GM19467 (cell line): ENCODE results near the gene INTS13.
"Not testable (repeated sequence)": the region's sequence is repeated elsewhere in the genome, so short reads cannot be mapped to it uniquely, and the experiment has no call there.

ENCODE experiments used
- ATAC-seq: cut with Tn5 transposase; IDR thresholded peaks from one replicate; pipeline ENCODE4 v1.9.1; 2021; ENCODE audit warnings: mild to moderate bottlenecking, moderate library complexity; ENCODE audit not compliant: unreplicated experiment

INTS13 gene, protein sequence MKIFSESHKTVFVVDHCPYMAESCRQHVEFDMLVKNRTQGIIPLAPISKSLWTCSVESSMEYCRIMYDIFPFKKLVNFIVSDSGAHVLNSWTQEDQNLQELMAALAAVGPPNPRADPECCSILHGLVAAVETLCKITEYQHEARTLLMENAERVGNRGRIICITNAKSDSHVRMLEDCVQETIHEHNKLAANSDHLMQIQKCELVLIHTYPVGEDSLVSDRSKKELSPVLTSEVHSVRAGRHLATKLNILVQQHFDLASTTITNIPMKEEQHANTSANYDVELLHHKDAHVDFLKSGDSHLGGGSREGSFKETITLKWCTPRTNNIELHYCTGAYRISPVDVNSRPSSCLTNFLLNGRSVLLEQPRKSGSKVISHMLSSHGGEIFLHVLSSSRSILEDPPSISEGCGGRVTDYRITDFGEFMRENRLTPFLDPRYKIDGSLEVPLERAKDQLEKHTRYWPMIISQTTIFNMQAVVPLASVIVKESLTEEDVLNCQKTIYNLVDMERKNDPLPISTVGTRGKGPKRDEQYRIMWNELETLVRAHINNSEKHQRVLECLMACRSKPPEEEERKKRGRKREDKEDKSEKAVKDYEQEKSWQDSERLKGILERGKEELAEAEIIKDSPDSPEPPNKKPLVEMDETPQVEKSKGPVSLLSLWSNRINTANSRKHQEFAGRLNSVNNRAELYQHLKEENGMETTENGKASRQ

DNA sequence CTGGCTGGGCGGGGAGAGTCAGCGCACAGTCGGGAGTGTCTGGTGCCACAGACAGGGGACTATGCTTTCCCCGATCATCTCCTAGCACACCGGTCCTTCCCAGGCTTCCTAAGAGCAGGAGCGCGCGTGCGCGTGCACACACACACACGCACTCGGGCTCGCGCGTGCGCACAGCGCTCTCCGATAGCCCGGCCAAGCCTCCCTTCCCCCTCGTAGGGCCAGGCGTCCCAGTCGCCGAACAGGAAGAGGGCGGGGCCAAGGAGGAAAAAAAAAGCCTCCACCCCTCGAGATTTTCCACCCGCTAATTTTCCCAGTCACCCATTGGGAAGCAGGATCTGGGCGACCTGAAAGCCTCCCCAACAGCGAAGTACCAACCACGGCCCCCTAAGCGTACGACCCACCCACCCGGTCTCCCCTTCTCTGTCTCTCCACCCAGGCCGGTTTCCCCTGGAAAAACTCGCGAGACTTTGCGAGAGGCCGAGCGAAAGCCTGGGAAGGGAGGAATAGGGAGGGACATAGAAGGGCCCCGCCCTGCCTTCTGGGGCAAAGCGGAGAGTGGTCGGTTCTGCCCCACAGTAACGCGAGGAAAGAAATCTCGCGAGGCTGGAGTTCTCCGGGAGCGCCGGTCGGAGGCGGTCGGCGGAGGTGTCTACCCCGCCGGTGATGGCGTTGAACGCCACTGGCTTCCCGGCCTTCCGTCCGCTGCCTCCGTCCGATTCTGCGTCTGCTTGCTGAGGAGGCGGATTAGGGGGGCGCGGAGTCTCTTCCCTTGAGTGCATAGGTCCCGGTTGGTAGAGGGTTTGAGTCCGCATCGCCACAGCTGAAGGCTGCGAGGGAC, at the start of gene INTS13, which contains the start of gene FGFR1OP2:
INTS13 (minus strand) TSS at position 119 of the 838 bp plus-strand sequence. CDS start 1,178 bp downstream, outside the sequence.
FGFR1OP2 (plus strand) TSS at position 608 of the 838 bp plus-strand sequence. CDS start 15,689 bp downstream, outside the sequence.
- ATAC-seq, result peak; percentile 80

DNA sequence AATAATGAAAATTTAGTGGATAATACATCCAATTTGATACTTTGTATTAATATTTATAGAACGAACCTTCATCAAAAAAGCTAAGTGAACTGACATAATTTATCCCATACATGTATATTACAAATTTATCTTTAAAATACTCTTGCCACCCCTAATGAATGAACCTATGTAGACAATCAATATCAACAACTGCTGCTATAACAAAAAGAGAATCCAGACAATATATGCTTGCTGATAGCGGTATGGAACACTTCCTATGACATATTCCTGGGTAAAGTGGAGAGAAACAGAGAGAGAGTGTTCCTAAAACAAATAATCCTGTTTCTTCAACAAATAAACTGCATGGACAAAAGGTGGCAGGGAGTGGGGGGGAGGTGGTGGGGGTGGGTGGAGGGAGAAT, 45.1 kb upstream of the INTS13 start:
- no peak for ATAC-seq

DNA sequence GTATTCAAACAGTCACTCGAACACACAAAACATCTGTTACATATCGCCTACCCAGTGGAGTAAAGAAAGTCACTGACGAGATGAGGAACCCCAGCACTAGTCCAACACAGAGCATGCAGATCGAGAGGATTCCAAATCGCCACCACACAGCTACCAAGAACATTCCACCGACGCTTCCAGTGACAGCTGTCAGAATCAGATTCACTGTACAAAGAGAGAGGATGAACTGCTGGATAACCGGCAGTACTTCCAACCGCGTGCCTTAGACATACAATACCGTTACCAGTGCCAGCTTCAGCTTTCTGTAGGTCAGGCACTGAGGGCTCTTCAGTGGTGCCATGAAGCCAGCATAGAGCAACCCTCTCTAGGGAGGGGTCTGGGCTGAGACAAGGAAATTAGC, 42.0 kb upstream of the INTS13 start:
- no peak for ATAC-seq

DNA sequence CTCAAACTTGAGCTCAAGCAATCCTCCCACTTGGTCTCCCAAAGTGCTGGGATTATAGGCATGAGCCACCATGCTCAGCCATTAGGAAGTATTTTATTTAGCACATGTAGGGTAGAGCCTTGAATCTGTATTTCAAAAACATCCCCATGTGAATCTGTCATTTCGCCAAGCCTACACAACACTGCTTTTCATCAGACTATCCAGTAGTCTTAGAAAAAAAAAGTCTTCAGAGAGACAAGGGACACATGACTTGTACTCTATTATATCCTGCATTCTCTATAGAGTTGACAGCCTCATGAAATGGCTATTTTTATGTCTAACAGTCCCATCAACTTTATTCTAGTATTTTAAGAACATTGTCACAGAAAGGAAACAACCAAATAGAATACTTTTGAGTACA, 41.0 kb upstream of the INTS13 start:
- no peak for ATAC-seq

DNA sequence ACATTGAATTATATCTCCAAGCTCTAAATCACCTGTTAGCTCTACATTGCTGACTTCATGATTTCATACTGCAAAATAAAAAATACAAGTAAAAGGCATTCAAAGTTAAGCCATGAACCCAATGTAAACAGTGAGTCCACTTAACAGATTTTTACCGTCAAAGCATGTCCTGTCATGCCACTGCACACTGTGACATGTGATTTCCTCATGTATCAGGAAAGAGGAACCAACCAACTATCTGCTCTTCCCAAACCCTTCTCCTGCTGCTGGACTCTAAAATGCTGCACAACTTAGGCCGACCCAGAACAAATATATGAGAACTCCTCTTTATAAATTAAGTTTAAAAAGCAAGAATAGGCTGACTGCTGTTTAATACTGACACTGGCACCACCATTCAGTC, 38.9 kb upstream of the INTS13 start:
- ATAC-seq, result no peak

DNA sequence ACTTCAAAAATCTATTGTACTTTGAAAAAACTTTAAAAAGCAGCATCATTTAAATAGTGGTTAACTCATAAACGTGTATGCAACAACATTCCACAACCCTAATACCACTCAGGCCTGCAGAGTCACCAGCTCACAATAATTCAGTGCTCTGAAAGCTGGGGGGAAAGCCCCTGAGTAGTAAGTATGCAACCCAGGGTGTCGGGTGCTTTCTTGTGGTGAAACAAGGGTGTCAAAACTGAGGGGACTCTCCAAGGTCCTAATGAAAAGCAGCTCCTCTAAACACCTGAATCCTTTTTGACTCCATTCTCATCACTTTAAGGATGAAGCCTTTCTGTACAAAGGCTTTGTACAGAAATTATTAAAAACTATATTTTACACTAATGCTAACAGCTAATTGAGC, 34.2 kb upstream of the INTS13 start:
- peak; percentile 79 for ATAC-seq

DNA sequence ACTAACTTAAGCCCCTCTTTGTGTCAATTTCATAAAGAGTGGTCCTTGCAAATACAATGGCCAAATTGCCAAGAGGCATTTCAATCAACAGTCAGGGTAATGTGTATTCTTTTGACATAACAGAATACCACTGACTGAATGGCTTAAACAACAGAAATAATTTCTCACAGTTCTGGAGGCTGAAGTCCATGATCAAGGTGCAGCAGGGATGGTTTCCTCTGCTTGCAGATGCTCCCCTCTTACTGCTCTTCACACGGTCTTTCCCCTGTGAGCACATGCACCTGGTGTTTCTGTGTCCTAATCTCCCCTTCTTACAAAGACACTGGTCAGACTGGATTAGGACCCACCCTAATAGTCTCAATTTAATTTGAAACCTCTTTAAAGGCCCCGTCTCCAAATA, 32.4 kb upstream of the INTS13 start:
- ATAC-seq, result no peak

DNA sequence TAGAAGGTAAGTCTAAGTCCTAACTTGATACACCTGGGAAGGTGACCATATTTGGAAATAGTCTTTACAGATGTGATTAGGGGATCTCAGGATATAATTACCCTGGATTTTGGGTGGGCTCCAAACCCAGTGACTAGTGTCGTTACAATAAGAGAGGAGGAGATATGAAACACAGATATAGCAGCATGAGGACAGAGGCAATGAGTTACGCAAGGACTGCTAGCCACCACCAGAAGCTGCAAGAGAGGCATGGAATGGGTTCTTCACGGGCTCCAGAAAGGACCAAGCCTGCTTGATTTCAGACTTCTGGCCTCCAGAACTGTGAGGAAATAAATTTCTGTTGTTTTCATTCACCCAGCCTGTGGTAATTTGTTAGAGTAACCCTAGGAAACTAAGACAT, 29.1 kb upstream of the INTS13 start:
- ATAC-seq, result no peak

DNA sequence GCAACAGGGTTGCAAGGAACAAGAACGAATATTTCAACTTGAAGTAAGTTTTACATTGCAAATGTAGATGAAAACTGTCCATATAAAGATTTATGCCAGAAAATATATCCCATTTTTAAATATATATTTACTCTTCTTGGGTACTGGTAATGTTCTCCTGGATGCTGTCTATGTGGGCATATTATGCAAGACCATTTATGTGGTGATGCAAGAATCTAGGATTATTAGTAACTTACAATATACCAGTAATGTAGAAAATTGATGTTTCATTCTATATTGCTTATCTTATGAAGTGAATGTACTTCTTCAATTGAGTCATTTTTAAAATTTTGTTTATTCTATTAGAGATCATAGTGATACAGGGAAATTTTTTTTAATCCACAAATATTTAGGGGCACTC, 25.6 kb upstream of the INTS13 start:
- no peak for ATAC-seq

DNA sequence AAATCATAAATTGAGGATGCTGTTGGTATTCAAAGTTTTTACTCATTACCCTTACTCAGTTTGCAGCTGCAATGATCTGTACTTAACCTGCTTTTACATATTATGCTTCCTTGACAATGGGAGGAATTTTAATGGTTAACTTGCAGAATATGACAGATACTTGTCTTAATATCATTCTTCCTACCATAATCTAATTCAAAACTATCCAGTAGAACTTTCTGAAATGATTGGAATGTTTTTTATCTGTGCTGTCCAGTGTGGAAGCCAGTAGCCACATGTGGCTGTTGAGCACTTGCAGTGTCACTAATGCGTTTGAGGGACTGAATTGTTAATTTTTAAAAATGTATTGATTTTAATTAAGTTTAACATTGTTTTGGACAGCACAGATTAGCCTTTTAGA, 24.0 kb upstream of the INTS13 start:
- ATAC-seq, result no peak

DNA sequence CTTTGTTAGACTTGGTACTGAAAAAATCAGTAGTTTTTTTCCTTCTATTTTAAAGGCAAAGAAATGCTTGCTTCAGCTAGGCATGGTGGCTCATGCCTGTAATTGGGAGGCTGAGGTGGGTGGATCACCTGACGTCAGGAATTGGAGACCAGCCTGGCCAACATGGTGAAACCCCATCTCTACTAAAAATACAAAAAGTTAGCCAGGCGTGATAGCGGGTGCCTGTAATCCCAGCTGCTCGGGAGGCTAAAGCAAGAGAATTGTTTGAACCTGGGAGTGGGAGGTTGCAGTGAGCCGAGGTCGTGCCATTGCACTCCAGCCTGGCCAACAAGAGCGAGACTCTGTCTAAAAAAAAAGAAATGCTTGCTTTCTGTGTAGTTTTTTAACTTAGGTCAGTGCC, 23.6 kb upstream of the INTS13 start:
- ATAC-seq, result not testable (repeated sequence)

DNA sequence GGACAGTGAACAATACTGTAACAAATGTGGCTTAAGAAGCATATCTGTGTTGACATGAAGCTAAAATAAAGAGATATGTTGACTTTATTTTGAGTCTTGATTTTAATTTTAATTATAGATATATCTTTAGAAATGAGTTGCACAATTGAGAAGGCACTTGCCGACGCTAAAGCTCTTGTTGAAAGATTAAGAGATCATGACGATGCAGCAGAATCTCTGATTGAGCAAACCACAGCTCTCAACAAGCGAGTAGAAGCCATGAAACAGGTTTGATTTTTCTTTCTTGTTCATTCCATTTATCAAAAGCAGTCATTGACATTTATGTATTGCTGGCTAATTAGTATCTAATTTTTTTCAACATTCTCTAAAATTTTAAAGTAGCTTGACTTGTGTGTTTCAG, 16.2 kb upstream of the INTS13 start:
- ATAC-seq, result no peak

DNA sequence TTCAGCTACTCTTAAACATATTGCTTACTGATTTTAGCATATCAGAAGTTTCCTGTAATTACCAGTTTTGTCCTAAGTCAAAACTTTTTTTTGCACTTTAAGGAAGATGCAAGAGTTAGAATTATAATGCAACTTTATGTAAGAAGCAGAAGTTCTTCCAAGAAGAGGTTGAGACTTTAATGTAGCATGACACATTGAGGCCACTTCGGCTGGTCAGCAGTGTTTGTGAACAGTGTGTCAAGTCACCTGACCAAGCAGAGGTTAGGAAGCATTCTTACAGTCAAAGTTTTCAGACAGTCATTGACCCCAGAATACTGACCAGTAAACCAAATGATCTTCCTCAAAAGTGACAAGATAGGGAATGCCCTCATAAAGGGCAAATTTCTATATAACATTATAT, 15.7 kb upstream of the INTS13 start:
- ATAC-seq, result no peak

DNA sequence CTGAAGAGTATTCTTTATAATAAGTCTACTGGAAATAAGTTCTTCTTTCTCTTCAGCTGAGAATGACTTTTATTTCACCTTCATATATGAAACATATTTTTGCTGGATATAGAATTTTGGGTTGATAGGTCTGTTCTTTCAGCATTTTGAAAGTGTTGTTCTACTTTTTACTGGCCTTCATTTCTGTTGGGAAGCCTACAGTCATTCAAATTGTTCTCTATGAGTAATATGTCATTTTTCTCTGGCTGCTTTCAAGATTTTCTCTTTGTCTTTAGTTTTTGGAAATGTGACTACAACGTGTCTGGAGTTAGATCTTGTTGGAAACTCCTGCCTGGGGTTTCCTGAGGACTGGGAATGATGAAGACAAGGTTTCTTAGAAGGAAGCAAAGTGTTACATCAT, 10.5 kb upstream of the INTS13 start:
- no peak for ATAC-seq

DNA sequence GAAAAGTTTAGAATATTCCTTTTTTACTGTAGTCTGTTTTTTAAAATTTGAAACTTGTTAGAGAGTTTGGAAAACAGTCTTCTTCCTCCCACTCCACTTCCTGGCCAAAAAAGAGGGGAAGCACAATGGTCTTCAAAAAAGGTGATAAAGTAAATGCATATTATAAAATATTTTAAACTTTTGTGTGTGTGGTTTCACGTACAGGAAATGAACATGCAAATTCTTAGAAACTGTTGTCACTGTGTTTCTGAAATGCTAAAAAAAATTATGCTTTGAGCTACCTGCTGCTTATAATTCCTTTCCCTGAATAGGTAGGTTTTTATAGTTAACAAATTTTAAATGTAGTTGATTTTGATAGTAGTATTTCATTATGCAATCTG, 3.4 kb upstream of the INTS13 start:
- ATAC-seq, result no peak

DNA sequence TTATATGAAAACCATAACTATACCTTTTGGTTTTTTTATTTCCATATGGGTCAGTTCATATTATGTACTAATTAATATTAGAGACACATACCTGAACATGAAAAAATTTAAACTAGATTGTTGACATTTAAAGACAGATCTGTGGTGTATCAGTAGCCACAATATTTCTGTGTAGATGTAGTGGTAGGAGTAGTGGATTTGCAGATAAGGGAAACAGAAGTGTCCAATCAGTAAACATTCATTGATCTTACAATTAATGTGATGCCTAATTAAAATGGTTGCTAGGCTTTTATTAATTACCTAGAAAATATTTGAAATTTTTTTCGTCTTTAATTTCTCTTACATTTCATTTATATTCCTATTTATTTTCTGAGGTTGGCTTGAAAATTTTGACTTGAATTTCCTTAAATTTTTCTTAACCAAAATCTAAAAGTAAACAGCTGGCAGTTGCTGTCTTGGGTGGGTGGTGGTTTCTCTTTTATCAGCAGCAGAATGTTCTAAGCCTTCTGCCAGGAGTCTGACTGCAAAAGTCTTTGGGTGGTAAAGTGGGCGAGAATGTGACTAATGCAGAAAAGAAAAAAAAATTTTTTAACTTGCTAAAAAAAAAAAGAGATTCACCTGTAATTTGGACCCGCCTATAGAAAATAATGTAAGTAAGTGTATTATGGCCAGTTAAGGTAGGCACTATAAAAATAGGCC, 2.9 kb upstream of the INTS13 start:
- ATAC-seq, result no peak

DNA sequence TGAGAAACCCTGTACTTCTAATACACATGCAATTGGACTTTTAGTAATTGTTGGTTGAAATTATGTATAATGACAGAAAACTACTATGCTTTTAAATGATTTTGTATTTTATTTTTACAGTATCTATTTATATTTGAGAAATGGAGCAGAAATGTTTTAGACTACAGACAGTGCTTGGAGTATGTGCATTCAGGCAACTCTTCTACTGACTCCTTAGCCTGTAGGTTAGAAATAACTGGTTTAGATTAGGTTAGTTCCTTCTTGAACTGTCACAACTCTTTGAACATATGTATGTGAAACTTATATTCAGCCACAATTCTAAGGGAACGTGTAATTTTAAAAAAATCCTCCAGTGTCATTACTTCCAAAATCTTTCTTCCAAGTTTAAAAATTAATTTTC, 2.2 kb upstream of the INTS13 start:
- no peak for ATAC-seq

DNA sequence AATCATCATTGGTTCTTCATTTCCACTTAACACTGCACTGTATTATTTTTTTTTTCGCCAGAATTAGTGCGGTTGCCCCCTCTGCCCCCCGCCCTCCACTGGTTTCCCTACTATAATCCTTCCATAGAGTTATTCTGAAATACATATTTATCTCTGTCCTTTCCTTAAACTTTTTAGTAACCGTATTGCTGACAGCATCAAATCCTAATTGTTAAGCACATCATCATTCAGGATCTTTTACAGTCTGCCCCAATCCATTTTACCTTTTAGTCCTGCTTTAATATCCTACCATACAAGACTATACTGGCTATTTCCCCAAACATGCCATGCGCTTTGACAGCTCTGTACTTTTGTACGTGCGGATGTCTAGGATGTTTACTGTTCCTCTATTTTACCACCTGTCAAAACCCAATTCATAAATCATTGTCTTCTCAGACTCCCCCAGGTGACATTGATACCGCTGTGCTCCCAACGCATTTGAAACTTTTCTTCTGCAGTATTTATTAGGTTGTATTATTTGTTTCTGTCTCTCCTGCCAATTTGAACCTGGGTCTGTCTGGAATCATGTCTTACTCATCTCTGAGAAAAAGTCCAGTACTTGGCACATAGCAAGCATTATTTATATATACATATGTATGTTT, 1.5 kb upstream of the INTS13 start:
- no peak for ATAC-seq

DNA sequence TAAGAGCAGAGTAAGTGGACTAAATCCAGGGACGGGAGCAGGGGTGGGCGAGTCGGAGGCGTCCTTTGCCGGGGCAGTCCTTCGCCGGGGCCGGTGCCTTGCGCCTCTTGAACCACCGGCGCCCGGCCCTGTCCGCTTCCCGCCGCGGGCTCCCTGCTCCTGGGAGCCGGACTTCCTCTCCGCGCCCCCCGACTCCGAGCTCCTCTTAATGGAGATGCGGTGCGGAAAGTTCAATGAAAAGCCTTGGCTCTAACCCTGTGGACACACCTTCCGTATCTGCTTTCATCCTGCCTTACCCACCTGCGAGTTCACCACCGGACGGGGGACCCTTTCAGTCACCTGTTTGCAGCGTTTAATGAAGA, 901 bp upstream of the INTS13 start:
- ATAC-seq, result peak; percentile 12

DNA sequence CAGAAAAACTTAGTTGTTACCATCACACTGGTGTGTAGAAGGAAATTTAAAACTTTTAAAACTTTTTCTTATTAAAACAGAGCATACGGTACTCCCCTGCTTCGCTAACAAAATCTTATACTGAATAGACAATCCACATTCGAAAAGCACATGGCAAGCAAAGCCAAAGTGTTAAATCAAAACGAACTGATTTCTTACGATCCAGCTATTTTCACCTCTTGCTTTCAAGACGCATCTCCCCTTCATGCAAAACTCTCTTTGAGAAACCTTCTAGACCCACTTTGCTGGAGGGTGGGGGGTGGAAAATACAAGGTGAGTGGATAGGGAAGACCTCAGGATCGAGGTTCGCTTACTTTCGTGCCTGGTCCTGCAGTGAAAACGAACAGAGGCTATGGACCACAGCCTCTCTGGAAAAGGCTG, 328 bp downstream of the INTS13 start:
- peak; percentile 1 for ATAC-seq
